ENCODE data around the gene EIF2AK3. TPM values are rescaled to one million over a fixed set of nuclear protein-coding genes. Genes with fewer than 3 reads are reported as not detected.

Gene EIF2AK3
- total and polyA plus RNA-seq, 2 donors from 2014 or later = 5.7 to 20.8 TPM

DNA sequence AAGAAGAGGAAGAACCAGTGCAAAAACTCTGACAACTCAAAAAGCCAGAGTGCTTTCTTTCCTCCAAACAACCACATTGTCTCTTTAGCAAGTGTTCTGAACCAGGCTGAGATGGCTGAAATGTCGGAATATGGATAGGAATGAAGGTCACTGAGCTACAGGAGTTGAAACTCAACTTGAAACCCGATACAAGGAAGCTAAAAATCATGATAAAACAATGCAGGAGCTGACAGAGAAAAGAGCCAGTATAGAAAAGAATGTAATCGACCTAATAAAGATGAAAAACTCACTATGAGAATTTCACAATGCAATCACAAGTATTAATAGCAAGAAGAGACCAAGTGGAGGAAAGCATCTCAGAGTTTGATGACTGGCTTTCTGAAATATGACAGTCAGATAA is 15.0 kb upstream of the EIF2AK3 start:
- Histone ChIP-seq H3K27me3 (ENCODE audit: control insufficient read depth, insufficient read depth, low read length) (no peaks in the 10 kb centered on the region), H3K4me1 (ENCODE audit: control insufficient read depth in 2 of 3, insufficient read depth in 2 of 3, low read depth in 1 of 3, low read length in 3 of 3) (no peaks in the 10 kb centered on the region), H3K27ac (ENCODE audit: low read depth in 2 of 2, low read length in 2 of 2) (no peak overlapping the region), H3K4me3 (ENCODE audit: low read length in 3 of 3) (no peak overlapping the region), H3K9ac (ENCODE audit: low read length in 3 of 3) (no peak overlapping the region), H3K9me3 (ENCODE audit: control insufficient read depth in 2 of 3, insufficient read depth in 1 of 3, low read length in 3 of 3) (no peaks in the 10 kb centered on the region), H3K36me3 (ENCODE audit: control insufficient read depth in 2 of 3, insufficient read depth in 3 of 3, low read length in 3 of 3) (no peaks in the 10 kb centered on the region)
- FAIRE-seq = no peak
- intact Hi-C loops (cut with DNase I) = no loop called here
- no peak for DNase-seq
- TF ChIP-seq, protein P1, sequence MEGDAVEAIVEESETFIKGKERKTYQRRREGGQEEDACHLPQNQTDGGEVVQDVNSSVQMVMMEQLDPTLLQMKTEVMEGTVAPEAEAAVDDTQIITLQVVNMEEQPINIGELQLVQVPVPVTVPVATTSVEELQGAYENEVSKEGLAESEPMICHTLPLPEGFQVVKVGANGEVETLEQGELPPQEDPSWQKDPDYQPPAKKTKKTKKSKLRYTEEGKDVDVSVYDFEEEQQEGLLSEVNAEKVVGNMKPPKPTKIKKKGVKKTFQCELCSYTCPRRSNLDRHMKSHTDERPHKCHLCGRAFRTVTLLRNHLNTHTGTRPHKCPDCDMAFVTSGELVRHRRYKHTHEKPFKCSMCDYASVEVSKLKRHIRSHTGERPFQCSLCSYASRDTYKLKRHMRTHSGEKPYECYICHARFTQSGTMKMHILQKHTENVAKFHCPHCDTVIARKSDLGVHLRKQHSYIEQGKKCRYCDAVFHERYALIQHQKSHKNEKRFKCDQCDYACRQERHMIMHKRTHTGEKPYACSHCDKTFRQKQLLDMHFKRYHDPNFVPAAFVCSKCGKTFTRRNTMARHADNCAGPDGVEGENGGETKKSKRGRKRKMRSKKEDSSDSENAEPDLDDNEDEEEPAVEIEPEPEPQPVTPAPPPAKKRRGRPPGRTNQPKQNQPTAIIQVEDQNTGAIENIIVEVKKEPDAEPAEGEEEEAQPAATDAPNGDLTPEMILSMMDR (IDR thresholded peaks at IDR 0.05; ENCODE audit: borderline replicate concordance, extremely low read depth, insufficient read depth) = no peak

DNA sequence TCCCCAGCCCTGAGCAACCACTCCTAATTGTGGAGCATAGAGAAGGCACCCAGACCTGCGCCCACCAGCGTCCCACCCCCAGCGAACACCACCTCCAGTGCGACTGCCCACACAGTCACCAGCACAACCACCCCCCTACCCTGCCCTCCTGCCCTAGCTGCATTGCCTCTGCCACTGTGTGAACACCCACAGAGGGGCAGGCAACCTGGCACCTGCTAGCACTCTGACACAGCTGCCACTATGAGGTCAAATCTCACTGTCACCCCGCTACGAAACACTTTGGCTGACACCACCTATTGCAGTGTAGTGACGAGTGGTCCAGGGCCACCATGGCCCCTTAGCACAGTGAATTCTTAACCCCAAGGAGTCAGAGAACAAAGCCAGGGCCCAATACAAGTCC is 14.1 kb upstream of the EIF2AK3 start:
- TF ChIP-seq, protein P1 (IDR thresholded peaks at IDR 0.05; ENCODE audit: borderline replicate concordance, extremely low read depth, insufficient read depth) = no peak
- no peak for FAIRE-seq
- intact Hi-C loops (cut with DNase I) = no loop called here
- no peak for DNase-seq
- Histone ChIP-seq H3K36me3 (ENCODE audit: control insufficient read depth in 2 of 3, insufficient read depth in 3 of 3, low read length in 3 of 3) (no peaks in the 10 kb centered on the region), H3K27ac (ENCODE audit: low read depth in 2 of 2, low read length in 2 of 2) (no peak overlapping the region), H3K4me1 (ENCODE audit: control insufficient read depth in 2 of 3, insufficient read depth in 2 of 3, low read depth in 1 of 3, low read length in 3 of 3) (no peaks in the 10 kb centered on the region), H3K9ac (ENCODE audit: low read length in 3 of 3) (no peak overlapping the region), H3K9me3 (ENCODE audit: control insufficient read depth in 2 of 3, insufficient read depth in 1 of 3, low read length in 3 of 3) (no peaks in the 10 kb centered on the region), H3K27me3 (ENCODE audit: control insufficient read depth, insufficient read depth, low read length) (no peaks in the 10 kb centered on the region), H3K4me3 (ENCODE audit: low read length in 3 of 3) (no peak overlapping the region)

DNA sequence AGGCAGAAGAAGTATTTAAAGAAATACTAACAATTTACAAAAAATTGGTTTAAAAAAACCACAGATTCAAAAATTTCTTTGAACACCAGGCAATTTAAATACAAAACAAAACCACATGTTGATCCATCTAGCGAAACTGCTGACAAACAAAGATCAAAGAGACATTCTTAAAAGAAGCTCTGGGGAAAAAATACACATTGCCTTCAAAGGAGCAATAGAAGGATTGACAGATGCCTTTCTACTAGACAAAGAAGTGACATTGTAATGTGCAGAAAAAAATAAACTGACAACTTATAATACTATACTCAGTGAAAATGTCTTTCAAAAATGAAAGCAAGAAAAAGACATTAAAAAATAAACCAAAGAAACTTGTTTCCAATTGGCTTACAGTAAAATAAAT is 12.6 kb upstream of the EIF2AK3 start:
- TF ChIP-seq, protein P1 (IDR thresholded peaks at IDR 0.05; ENCODE audit: borderline replicate concordance, extremely low read depth, insufficient read depth) = no peak
- no peaks in the 10 kb centered on the region for H3K9me3 ChIP-seq (ENCODE audit: control insufficient read depth in 2 of 3, insufficient read depth in 1 of 3, low read length in 3 of 3)
- no peaks in the 10 kb centered on the region for H3K4me1 ChIP-seq (ENCODE audit: control insufficient read depth in 2 of 3, insufficient read depth in 2 of 3, low read depth in 1 of 3, low read length in 3 of 3)
- H3K36me3 ChIP-seq (ENCODE audit: control insufficient read depth in 2 of 3, insufficient read depth in 3 of 3, low read length in 3 of 3) = no peaks in the 10 kb centered on the region
- intact Hi-C loops (cut with DNase I) = no loop called here
- no peak overlapping the region for H3K4me3 ChIP-seq (ENCODE audit: low read length in 3 of 3)
- no peaks in the 10 kb centered on the region for H3K27me3 ChIP-seq (ENCODE audit: control insufficient read depth, insufficient read depth, low read length)
- H3K27ac ChIP-seq (ENCODE audit: low read depth in 2 of 2, low read length in 2 of 2) = no peak overlapping the region
- FAIRE-seq (no peak), DNase-seq (no peak)
- no peak overlapping the region for H3K9ac ChIP-seq (ENCODE audit: low read length in 3 of 3)

DNA sequence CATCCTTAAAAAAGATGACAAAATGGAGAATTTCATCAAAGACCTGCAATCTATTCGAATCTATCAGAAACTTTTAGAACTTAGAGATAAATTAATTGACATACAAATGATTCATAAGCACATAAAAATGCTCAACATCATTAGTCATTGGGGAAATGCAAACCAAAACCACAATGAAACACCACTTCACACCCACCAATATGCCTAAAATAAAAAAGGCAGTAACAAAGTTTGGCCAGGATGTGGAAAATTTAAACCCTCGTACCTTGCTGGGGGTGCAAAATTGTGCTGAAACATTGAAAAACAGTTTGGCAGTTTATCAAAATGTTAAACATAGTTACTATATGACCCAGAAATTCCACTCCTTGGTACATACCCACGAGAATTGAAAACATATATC is 11.5 kb upstream of the EIF2AK3 start:
- Histone ChIP-seq H3K27me3 (ENCODE audit: control insufficient read depth, insufficient read depth, low read length) (no peaks in the 10 kb centered on the region), H3K27ac (ENCODE audit: low read depth in 2 of 2, low read length in 2 of 2) (no peak overlapping the region), H3K4me3 (ENCODE audit: low read length in 3 of 3) (no peak overlapping the region), H3K9me3 (ENCODE audit: control insufficient read depth in 2 of 3, insufficient read depth in 1 of 3, low read length in 3 of 3) (no peaks in the 10 kb centered on the region), H3K36me3 (ENCODE audit: control insufficient read depth in 2 of 3, insufficient read depth in 3 of 3, low read length in 3 of 3) (no peaks in the 10 kb centered on the region), H3K9ac (ENCODE audit: low read length in 3 of 3) (no peak overlapping the region), H3K4me1 (ENCODE audit: control insufficient read depth in 2 of 3, insufficient read depth in 2 of 3, low read depth in 1 of 3, low read length in 3 of 3) (no peaks in the 10 kb centered on the region)
- TF ChIP-seq, protein P1 (IDR thresholded peaks at IDR 0.05; ENCODE audit: borderline replicate concordance, extremely low read depth, insufficient read depth) = no peak
- DNase-seq = no peak
- intact Hi-C loops (cut with DNase I) = no loop called here
- FAIRE-seq = no peak
